HCT116 (cell line): ENCODE measurements around the gene IL1RAPL2. TPM values are rescaled to one million over a fixed set of nuclear protein-coding genes. Genes with fewer than 3 reads are reported as not detected.

Source experiments
- ATAC-seq: fragments of 200-7000 bp; cut with Tn5 transposase; 2 replicates; pipeline ENCODE4 v1.9.1; 2020; ENCODE audit warnings: mild to moderate bottlenecking, moderate library complexity
- BruUV-seq: library from RNA; stranded (reverse); fragments of 400-500 nt; replicated peaks from 2 replicates; lab custom pipeline; 2021; lab: Mats Ljungman, UMichigan
- CTCF ChIA-PET: fragments of 300-600 bp; sonication (Branson Sonifier 250); formaldehyde crosslinking; loops from one replicate; lab custom pipeline; 2021; ENCODE audit warnings: antibody characterized with exemption; lab: Charles Lee
- POLR2A ChIA-PET: fragments of 300-600, 350-600 bp; sonication (Branson Sonifier 250); formaldehyde crosslinking; loops from one replicate; lab custom pipeline; 2021; ENCODE audit warnings: antibody characterized with exemption; lab: Charles Lee
- RAD21 ChIA-PET, 2 experiments: fragments of 300-600 bp; sonication (Branson Sonifier 250); formaldehyde crosslinking; loops; one replicate each; lab custom pipeline; 2023; ENCODE audit warnings: low total read pairs in 2 of 2; ENCODE audit not compliant: uncharacterized antibody in 2 of 2, unreplicated experiment in 2 of 2, low non-redundant PET in 1 of 2; lab: Charles Lee
- DNase-seq: peaks from one replicate; pipeline ENCODE4 v3.0.0-alpha.2; 2010; ENCODE audit warnings: low read depth, low spot score
- H2AFZ ChIP-seq: fragments of 200-600 bp; shearing (Covaris generic), sonication (generic); 2 replicates; pipeline ENCODE4 v1.6.1; 2017; ENCODE audit warnings: low read depth, mixed run types, mixed read lengths, antibody characterized with exemption, low read length; ENCODE audit not compliant: poor library complexity, severe bottlenecking
- H3K27ac ChIP-seq: 2 replicates; pipeline ENCODE4 v1.5.1; 2012; ENCODE audit warnings: low read depth, low read length
- H3K27me3 ChIP-seq: fragments of 200-600 bp; sonication (generic); 2 replicates; pipeline ENCODE4 v1.6.1; 2016; ENCODE audit warnings: mixed run types, low read length, mixed read lengths; ENCODE audit not compliant: insufficient read depth
- H3K36me3 ChIP-seq, 2 experiments: fragments of 200-500 bp in 1 of 2; fragments of 200-600 bp in 1 of 2; sonication (Bioruptor generic) in 1 of 2; sonication (generic) in 1 of 2; 2 replicates each; pipeline versions ENCODE4 v1.5.1 to v1.6.1; 2014 to 2016; ENCODE audit warnings: low read length in 2 of 2, inconsistent platforms in 1 of 2, mixed read lengths in 1 of 2, mixed run types in 1 of 2; ENCODE audit not compliant: insufficient read depth in 2 of 2, control insufficient read depth in 1 of 2
- H3K4me1 ChIP-seq, 2 experiments: fragments of 200-600 bp in 1 of 2; sonication (generic) in 1 of 2; 2 replicates each; pipeline versions ENCODE4 v1.5.1 to v1.6.1; 2012 to 2017; ENCODE audit warnings: low read length in 2 of 2, inconsistent platforms in 1 of 2, mild to moderate bottlenecking in 1 of 2, mixed read lengths in 1 of 2, mixed run types in 1 of 2, moderate library complexity in 1 of 2; ENCODE audit not compliant: insufficient read depth in 2 of 2, control insufficient read depth in 1 of 2
- H3K4me2 ChIP-seq: fragments of 200-600 bp; sonication (generic); 2 replicates; pipeline ENCODE4 v1.6.1; 2017; ENCODE audit warnings: mixed run types, low read length, mixed read lengths
- H3K4me3 ChIP-seq, 2 experiments: fragments of 200-600 bp in 1 of 2; sonication (generic) in 1 of 2; replicated peaks in 1 of 2; 2 replicates each; pipeline ENCODE4 v1.5.1; 2011 to 2016; ENCODE audit warnings: low read length in 2 of 2, control low read depth in 1 of 2, low read depth in 1 of 2, mild to moderate bottlenecking in 1 of 2, mixed read lengths in 1 of 2, mixed run types in 1 of 2
- H3K79me2 ChIP-seq: fragments of 200-600 bp; sonication (generic); 2 replicates; pipeline ENCODE4 v1.6.1; 2017; ENCODE audit warnings: mild to moderate bottlenecking, mixed run types, low read length, moderate library complexity, mixed read lengths; ENCODE audit not compliant: insufficient read depth
- H3K9ac ChIP-seq: fragments of 200-600 bp; sonication (generic); 2 replicates; pipeline ENCODE4 v1.6.1; 2016; ENCODE audit warnings: low read length, mixed read lengths
- H3K9me2 ChIP-seq: fragments of 200-600 bp; sonication (generic), shearing (Covaris generic); 2 replicates; pipeline ENCODE4 v1.6.1; 2017; ENCODE audit warnings: mixed run types, mild to moderate bottlenecking, moderate library complexity; ENCODE audit not compliant: insufficient read depth
- H3K9me3 ChIP-seq, 2 experiments: fragments of 200-500 bp in 1 of 2; fragments of 200-600 bp in 1 of 2; sonication (Bioruptor generic) in 1 of 2; sonication (generic) in 1 of 2; 2 replicates each; pipeline ENCODE4 v1.6.1; 2014 to 2017; ENCODE audit warnings: low read length in 2 of 2, mixed read lengths in 2 of 2, inconsistent platforms in 1 of 2, low read depth in 1 of 2, mild to moderate bottlenecking in 1 of 2, mixed run types in 1 of 2, moderate library complexity in 1 of 2; ENCODE audit not compliant: control insufficient read depth in 1 of 2, insufficient read depth in 1 of 2
- H4K20me1 ChIP-seq: fragments of 200-600 bp; sonication (generic), shearing (Covaris generic); 2 replicates; pipeline ENCODE4 v1.6.1; 2017; ENCODE audit warnings: mixed run types, mild to moderate bottlenecking, moderate library complexity; ENCODE audit not compliant: insufficient read depth
- CBX3 ChIP-seq: IDR thresholded peaks from 2 replicates; pipeline ENCODE4 v1.6.1; 2012; ENCODE audit warnings: low read depth
- CTCF ChIP-seq, 3 experiments: fragments of 200-600 bp in 1 of 3; sonication (generic) in 1 of 3; IDR thresholded peaks in 2 of 3; conservative IDR thresholded peaks in 1 of 3; 2 replicates each; pipeline ENCODE4 v1.5.1; 2012 to 2017; ENCODE audit warnings: low read depth in 2 of 3, low read length in 2 of 3, antibody characterized with exemption in 1 of 3, borderline replicate concordance in 1 of 3, control low read depth in 1 of 3, mild to moderate bottlenecking in 1 of 3, mixed read lengths in 1 of 3, mixed run types in 1 of 3, moderate library complexity in 1 of 3; ENCODE audit not compliant: insufficient read depth in 1 of 3
- EGR1 ChIP-seq: IDR thresholded peaks from 2 replicates; pipeline ENCODE4 v1.6.1; 2012; ENCODE audit warnings: low read depth
- ELF1 ChIP-seq: IDR thresholded peaks from 2 replicates; pipeline ENCODE4 v1.6.1; 2012; ENCODE audit warnings: low read depth, borderline replicate concordance
- EZH2 ChIP-seq: fragments of 200-600 bp; sonication (generic); IDR thresholded peaks from 2 replicates; pipeline ENCODE4 v1.6.1; 2017; ENCODE audit warnings: antibody characterized with exemption, mixed run types
- EZH2phosphoT487 ChIP-seq: fragments of 200-600 bp; IDR thresholded peaks from 2 replicates; pipeline ENCODE4 v1.6.1; 2018; ENCODE audit warnings: antibody characterized with exemption, borderline replicate concordance
- POLR2A ChIP-seq: IDR thresholded peaks from 2 replicates; pipeline ENCODE4 v1.7.0; 2011; ENCODE audit warnings: borderline replicate concordance; ENCODE audit not compliant: insufficient read depth, insufficient read length; ENCODE audit errors: extremely low read depth
- RAD21 ChIP-seq: IDR thresholded peaks from 2 replicates; pipeline ENCODE4 v1.6.1; 2012; ENCODE audit warnings: low read depth, mild to moderate bottlenecking
- SIN3A ChIP-seq: IDR thresholded peaks from 2 replicates; pipeline ENCODE4 v1.6.1; 2012; ENCODE audit warnings: low read depth
- TCF7L2 ChIP-seq: IDR thresholded peaks from 2 replicates; pipeline ENCODE4 v1.7.0; 2011; ENCODE audit warnings: borderline replicate concordance, inconsistent platforms; ENCODE audit not compliant: insufficient read depth, insufficient read length; ENCODE audit errors: extremely low read depth
- ZBTB33 ChIP-seq: IDR thresholded peaks from 2 replicates; pipeline ENCODE4 v1.6.1; 2011; ENCODE audit warnings: mild to moderate bottlenecking, low read length, moderate library complexity; ENCODE audit not compliant: insufficient replicate concordance; ENCODE audit errors: extremely low read depth
- ZNF274 ChIP-seq: fragments of 200-500 bp; sonication (Bioruptor generic); IDR thresholded peaks from 2 replicates; pipeline ENCODE4 v1.6.1; 2014; ENCODE audit warnings: mild to moderate bottlenecking, low read depth, low read length, inconsistent platforms
- intact Hi-C: fragments of 100-400 bp; cut with micrococcal nuclease; formaldehyde crosslinking; loops from 2 replicates; pipeline ENCODE4 v1.10.0; 2022
- total RNA-seq: library from RNA; stranded (reverse); gene quantifications from one replicate; pipeline ENCODE4 v1.2.1, GENCODE V29; 2021; ENCODE audit not compliant: unreplicated experiment
- TF ChIP-seq, protein P1 (sequence below): IDR thresholded peaks from 2 replicates; pipeline ENCODE4 v1.6.1; 2012
- TF ChIP-seq, protein P2 (sequence below): IDR thresholded peaks from 2 replicates; pipeline ENCODE4 v1.6.1; 2012; ENCODE audit warnings: low read depth

IL1RAPL2 gene
- total RNA-seq, 1 experiment from 2014 or later = not detected

DNA sequence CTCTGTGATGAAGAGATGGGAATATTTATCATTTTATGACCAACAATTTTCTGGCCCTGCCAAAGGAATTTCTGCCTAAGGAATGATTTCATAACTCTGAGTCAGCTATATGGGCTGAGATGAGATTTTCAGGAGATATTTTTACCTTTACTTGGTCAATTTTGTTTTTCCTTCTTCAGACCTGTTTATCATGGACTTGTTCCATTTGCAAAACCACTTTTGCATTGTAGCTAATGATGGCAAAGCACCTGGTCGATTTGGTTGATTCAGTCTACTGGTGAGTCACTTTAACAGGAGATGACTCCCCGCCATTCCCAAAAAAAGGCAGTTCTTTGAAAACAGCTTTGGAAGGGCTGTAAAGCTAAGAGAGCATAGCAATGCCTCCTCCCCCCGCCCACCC is 601.2 kb downstream of the IL1RAPL2 start:
- Histone ChIP-seq H3K4me2 (no peak overlapping the region), H2AFZ (no peak overlapping the region), H3K36me3 (no peaks in the 10 kb centered on the region), H3K9me2 (no peaks in the 10 kb centered on the region), H3K9me3 (no peaks in the 10 kb centered on the region), H3K4me1 (no peaks in the 10 kb centered on the region), H3K79me2 (no peaks in the 10 kb centered on the region), H3K27me3 (no peaks in the 10 kb centered on the region), H4K20me1 (no peaks in the 10 kb centered on the region), H3K27ac (no peak overlapping the region), H3K4me3 (no peak overlapping the region), H3K9ac (no peak overlapping the region)
- RAD21 ChIA-PET = no interaction called here
- POLR2A ChIA-PET = no interaction called here
- no peak for DNase-seq
- ATAC-seq = no peak
- intact Hi-C loops = no loop called here
- CTCF ChIA-PET = no interaction called here
- TF ChIP-seq, protein P1, sequence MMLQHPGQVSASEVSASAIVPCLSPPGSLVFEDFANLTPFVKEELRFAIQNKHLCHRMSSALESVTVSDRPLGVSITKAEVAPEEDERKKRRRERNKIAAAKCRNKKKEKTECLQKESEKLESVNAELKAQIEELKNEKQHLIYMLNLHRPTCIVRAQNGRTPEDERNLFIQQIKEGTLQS = no peak
- TF ChIP-seq EGR1 (no peak), EZH2phosphoT487 (no peak), ELF1 (no peak), SIN3A (no peak), ZBTB33 (no peak), POLR2A (no peak), ZNF274 (no peak), RAD21 (no peak), CTCF (IDR thresholded peaks at IDR 0.05 in 2 of 3, conservative IDR thresholded peaks at IDR 0.05 in 1 of 3; ENCODE audit: borderline replicate concordance in 1 of 3, insufficient read depth in 1 of 3, low read depth in 2 of 3, low read length in 2 of 3) (no peak), TCF7L2 (no peak), CBX3 (no peak), EZH2 (no peak)
- TF ChIP-seq, protein P2, sequence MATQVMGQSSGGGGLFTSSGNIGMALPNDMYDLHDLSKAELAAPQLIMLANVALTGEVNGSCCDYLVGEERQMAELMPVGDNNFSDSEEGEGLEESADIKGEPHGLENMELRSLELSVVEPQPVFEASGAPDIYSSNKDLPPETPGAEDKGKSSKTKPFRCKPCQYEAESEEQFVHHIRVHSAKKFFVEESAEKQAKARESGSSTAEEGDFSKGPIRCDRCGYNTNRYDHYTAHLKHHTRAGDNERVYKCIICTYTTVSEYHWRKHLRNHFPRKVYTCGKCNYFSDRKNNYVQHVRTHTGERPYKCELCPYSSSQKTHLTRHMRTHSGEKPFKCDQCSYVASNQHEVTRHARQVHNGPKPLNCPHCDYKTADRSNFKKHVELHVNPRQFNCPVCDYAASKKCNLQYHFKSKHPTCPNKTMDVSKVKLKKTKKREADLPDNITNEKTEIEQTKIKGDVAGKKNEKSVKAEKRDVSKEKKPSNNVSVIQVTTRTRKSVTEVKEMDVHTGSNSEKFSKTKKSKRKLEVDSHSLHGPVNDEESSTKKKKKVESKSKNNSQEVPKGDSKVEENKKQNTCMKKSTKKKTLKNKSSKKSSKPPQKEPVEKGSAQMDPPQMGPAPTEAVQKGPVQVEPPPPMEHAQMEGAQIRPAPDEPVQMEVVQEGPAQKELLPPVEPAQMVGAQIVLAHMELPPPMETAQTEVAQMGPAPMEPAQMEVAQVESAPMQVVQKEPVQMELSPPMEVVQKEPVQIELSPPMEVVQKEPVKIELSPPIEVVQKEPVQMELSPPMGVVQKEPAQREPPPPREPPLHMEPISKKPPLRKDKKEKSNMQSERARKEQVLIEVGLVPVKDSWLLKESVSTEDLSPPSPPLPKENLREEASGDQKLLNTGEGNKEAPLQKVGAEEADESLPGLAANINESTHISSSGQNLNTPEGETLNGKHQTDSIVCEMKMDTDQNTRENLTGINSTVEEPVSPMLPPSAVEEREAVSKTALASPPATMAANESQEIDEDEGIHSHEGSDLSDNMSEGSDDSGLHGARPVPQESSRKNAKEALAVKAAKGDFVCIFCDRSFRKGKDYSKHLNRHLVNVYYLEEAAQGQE = no peak
- BruUV-seq = no TSS peak
